A673 (cell line): ENCODE results near the gene IZUMO2. TPM values are rescaled to one million over a fixed set of nuclear protein-coding genes. Genes with fewer than 3 reads are reported as not detected.

Source experiments
- BruUV-seq: library from RNA; stranded (reverse); fragments of 400-500 nt; replicated peaks from 2 replicates; lab custom pipeline; 2021; lab: Mats Ljungman, UMichigan
- CTCF ChIA-PET: fragments of 300-600 bp; sonication (Branson Sonifier 250); formaldehyde crosslinking; loops from one replicate; lab custom pipeline; 2022; ENCODE audit warnings: antibody characterized with exemption; lab: Charles Lee
- POLR2A ChIA-PET: fragments of 300-600 bp; sonication (Branson Sonifier 250); formaldehyde crosslinking; loops from one replicate; lab custom pipeline; 2022; ENCODE audit warnings: antibody characterized with exemption; ENCODE audit not compliant: low non-redundant PET; lab: Charles Lee
- DNase-seq: peaks from one replicate; pipeline ENCODE4 v3.0.0-alpha.2; 2015; ENCODE audit warnings: low spot score
- H3K27ac ChIP-seq: fragments of 200-600 bp; sonication (generic); 2 replicates; pipeline ENCODE4 v1.5.1; 2016; ENCODE audit warnings: mixed run types, low read depth, mild to moderate bottlenecking, mixed read lengths, antibody characterized with exemption, low read length; ENCODE audit not compliant: poor library complexity, severe bottlenecking
- H3K27me3 ChIP-seq: fragments of 200-600 bp; sonication (generic); replicated peaks from 2 replicates; pipeline ENCODE4 v1.6.1; 2017; ENCODE audit warnings: mixed run types, low read depth, mild to moderate bottlenecking, mixed read lengths, antibody characterized with exemption, low read length; ENCODE audit not compliant: insufficient read depth, poor library complexity
- H3K36me3 ChIP-seq: fragments of 200-600 bp; sonication (generic); 2 replicates; pipeline ENCODE4 v1.6.1; 2016; ENCODE audit warnings: mixed run types, mild to moderate bottlenecking, mixed read lengths, antibody characterized with exemption, low read length; ENCODE audit not compliant: insufficient read depth, poor library complexity, severe bottlenecking
- H3K4me1 ChIP-seq: fragments of 200-600 bp; sonication (generic); 2 replicates; pipeline ENCODE4 v1.6.1; 2017; ENCODE audit warnings: mixed run types, mild to moderate bottlenecking, mixed read lengths, antibody characterized with exemption, low read length; ENCODE audit not compliant: insufficient read depth, poor library complexity, severe bottlenecking
- H3K4me3 ChIP-seq: fragments of 200-600 bp; sonication (generic); 2 replicates; pipeline ENCODE4 v1.5.1; 2016; ENCODE audit warnings: low read depth, mixed run types, mild to moderate bottlenecking, mixed read lengths, low read length; ENCODE audit not compliant: poor library complexity, severe bottlenecking
- H3K9me3 ChIP-seq: fragments of 200-600 bp; sonication (generic); 2 replicates; pipeline ENCODE4 v1.6.1; 2016; ENCODE audit warnings: mixed run types, low read depth, mild to moderate bottlenecking, mixed read lengths, antibody characterized with exemption, low read length; ENCODE audit not compliant: poor library complexity, severe bottlenecking
- EZH2 ChIP-seq: fragments of 200-600 bp; sonication (generic); IDR thresholded peaks from 2 replicates; pipeline ENCODE4 v1.6.1; 2017; ENCODE audit warnings: borderline replicate concordance, low read depth, mild to moderate bottlenecking, mixed read lengths, antibody characterized with exemption, low read length; ENCODE audit not compliant: poor library complexity, severe bottlenecking
- intact Hi-C: fragments of 100-400 bp; cut with micrococcal nuclease; formaldehyde crosslinking; loops from one replicate; pipeline ENCODE4 v1.10.0; 2022; ENCODE audit not compliant: unreplicated experiment
- total RNA-seq: library from RNA; stranded (reverse); gene quantifications from 2 replicates; pipeline ENCODE4 v1.2.3, GENCODE V29; 2021
- TF ChIP-seq, protein P1 (sequence below): fragments of 300-800, 200-600 bp; sonication (generic); conservative IDR thresholded peaks from 2 replicates; pipeline ENCODE4 v1.5.1; 2017; ENCODE audit warnings: low read depth, mild to moderate bottlenecking, antibody characterized with exemption, low read length, moderate library complexity, mixed read lengths

The IZUMO2 gene
- total RNA-seq, 1 experiment from 2014 or later = not detected

DNA sequence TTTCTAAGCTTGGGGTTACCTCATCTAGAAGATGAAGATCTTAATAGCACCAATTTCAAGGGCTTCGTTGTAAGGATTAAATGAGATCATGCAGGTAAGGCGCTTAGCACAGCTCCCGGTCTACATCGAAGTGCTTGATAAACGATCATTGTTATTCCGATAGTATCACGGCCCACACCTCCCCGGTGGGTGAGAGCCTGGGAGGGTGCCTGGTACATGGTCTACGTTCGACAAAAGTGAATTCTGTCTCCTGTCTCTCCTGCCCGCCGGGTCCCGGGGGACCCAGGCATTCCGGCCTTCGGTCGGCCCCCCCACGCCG is 39.8 kb upstream of the IZUMO2 start:
- H3K27ac ChIP-seq = no peak overlapping the region
- intact Hi-C loops = no loop called here

DNA sequence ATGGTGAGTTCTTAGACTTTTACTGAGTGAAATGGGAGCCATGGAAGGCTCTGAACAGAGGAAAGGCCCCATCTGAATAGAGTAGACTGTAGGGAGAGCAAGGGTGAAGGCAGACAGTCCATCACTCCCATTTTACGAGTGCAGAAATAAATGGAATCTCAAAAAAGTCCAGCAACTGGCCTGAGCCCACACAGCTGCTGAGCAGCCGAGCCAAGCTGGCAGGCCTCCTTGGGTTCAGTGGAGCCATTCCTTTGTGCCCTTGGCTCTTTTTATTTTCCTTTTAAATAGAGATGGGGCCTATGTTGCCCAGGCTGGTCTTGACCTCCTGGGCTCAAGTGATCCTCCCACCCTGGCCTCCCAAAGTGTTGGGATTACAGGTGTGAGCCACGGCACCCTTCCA is 39.3 kb upstream of the IZUMO2 start:
- Histone ChIP-seq H3K4me3 (no peak overlapping the region), H3K36me3 (no peaks in the 10 kb centered on the region), H3K9me3 (no peaks in the 10 kb centered on the region), H3K27me3 (peaks cover 46% of the 10 kb centered on the region), H3K4me1 (no peaks in the 10 kb centered on the region), H3K27ac (no peak overlapping the region)
- no peak for DNase-seq
- intact Hi-C loops = no loop called here
- no TSS peak for BruUV-seq
- CTCF ChIA-PET = no interaction called here
- POLR2A ChIA-PET = no interaction called here
- TF ChIP-seq, protein P1, sequence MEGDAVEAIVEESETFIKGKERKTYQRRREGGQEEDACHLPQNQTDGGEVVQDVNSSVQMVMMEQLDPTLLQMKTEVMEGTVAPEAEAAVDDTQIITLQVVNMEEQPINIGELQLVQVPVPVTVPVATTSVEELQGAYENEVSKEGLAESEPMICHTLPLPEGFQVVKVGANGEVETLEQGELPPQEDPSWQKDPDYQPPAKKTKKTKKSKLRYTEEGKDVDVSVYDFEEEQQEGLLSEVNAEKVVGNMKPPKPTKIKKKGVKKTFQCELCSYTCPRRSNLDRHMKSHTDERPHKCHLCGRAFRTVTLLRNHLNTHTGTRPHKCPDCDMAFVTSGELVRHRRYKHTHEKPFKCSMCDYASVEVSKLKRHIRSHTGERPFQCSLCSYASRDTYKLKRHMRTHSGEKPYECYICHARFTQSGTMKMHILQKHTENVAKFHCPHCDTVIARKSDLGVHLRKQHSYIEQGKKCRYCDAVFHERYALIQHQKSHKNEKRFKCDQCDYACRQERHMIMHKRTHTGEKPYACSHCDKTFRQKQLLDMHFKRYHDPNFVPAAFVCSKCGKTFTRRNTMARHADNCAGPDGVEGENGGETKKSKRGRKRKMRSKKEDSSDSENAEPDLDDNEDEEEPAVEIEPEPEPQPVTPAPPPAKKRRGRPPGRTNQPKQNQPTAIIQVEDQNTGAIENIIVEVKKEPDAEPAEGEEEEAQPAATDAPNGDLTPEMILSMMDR = no peak
- no peak for TF ChIP-seq EZH2

More for the DNA sequence above, 39.8 kb upstream of the IZUMO2 start:
- TF ChIP-seq, protein P1 = no peak
- TF ChIP-seq EZH2 = no peak
- H3K27me3 ChIP-seq = peaks cover 46% of the 10 kb centered on the region
- H3K36me3 ChIP-seq = no peaks in the 10 kb centered on the region
- H3K4me3 ChIP-seq = no peak overlapping the region
- no peaks in the 10 kb centered on the region for H3K4me1 ChIP-seq
- POLR2A ChIA-PET = no interaction called here
- CTCF ChIA-PET = interaction anchor here (0.5 kb wide), 1 partner anchor 522 kb away, joined by 5 read pairs; no protein-coding TSS in a partner anchor
- no TSS peak for BruUV-seq
- H3K9me3 ChIP-seq = no peaks in the 10 kb centered on the region
- no peak for DNase-seq

DNA sequence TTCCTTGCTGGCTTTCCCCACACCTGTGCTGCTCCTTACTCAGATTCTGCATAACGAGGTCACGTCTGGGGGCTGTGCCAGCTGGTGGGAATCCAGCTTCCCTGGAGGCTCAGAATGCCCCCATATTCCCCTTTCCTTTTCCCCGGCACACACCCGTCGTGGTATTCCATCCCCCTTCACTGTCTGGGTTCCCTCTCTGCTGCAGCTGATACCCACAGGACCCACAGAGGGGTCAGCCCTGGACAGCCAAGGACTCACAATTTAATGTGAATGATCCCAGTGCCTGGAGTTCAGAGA is 36.1 kb upstream of the IZUMO2 start:
- Histone ChIP-seq H3K27me3 (peaks cover 29% of the 10 kb centered on the region), H3K4me3 (no peak overlapping the region), H3K4me1 (no peaks in the 10 kb centered on the region), H3K27ac (no peak overlapping the region), H3K9me3 (no peaks in the 10 kb centered on the region), H3K36me3 (no peaks in the 10 kb centered on the region)
- ChIA-PET CTCF (no interaction called here), POLR2A (no interaction called here)
- intact Hi-C loops = no loop called here
- no TSS peak for BruUV-seq
- no peak for DNase-seq
- TF ChIP-seq EZH2 = no peak
- TF ChIP-seq, protein P1 = no peak
